K562 (cell line): ENCODE data around the gene KCNN3. TPM values are rescaled to one million over a fixed set of nuclear protein-coding genes. Genes with fewer than 3 reads are reported as not detected.

Source experiments
- ATAC-seq: fragments of 200-7000 bp; cut with Tn5 transposase; 3 replicates; pipeline ENCODE4 v1.9.1; 2020; ENCODE audit warnings: moderate library complexity
- BruUV-seq: library from RNA; stranded (reverse); fragments of 400-500 nt; replicated peaks from 2 replicates; lab custom pipeline; 2021; lab: Mats Ljungman, UMichigan
- CTCF ChIA-PET: fragments of 300-600 bp; formaldehyde crosslinking; extraction: SDS; loops from one replicate; lab custom pipeline; 2021; ENCODE audit warnings: low intra/inter-chr PET ratio; lab: Yijun Ruan, JAX
- POLR2A ChIA-PET: fragments of 300-600, 350-650 bp; sonication (Branson Sonifier 250); formaldehyde crosslinking; extraction: SDS; loops from one replicate; lab custom pipeline; 2021; ENCODE audit warnings: antibody characterized with exemption, inconsistent platforms; lab: Yijun Ruan, JAX
- DNase-seq, 4 experiments: peaks; one replicate each; pipeline versions ENCODE4 v3.0.0 to v3.0.0-alpha.2; 2011 to 2018; ENCODE audit warnings: low spot score in 3 of 4, mixed read lengths in 3 of 4; ENCODE audit errors: extremely low read depth in 1 of 4
- FAIRE-seq: peaks from 2 replicates; lab custom pipeline; 2011; peaks lifted over from hg19 to GRCh38; lab: Jason Lieb, UNC
- H2AFZ ChIP-seq: 2 replicates; pipeline ENCODE4 v1.6.0; 2011; ENCODE audit warnings: low read depth, low read length, control low read depth, inconsistent platforms
- H3K27ac ChIP-seq: fragments of 200-600 bp; 3 replicates; pipeline ENCODE4 v1.8.0; 2011; ENCODE audit warnings: low read depth, mild to moderate bottlenecking, control low read depth, inconsistent platforms, low read length, moderate library complexity, mixed read lengths; ENCODE audit errors: extremely low read depth
- H3K27me3 ChIP-seq, 2 experiments: fragments of 300-600 bp in 1 of 2; 2 replicates in 1 of 2; 3 replicates in 1 of 2; pipeline versions ENCODE4 v1.6.0 to v1.8.0; 2011; ENCODE audit warnings: inconsistent platforms in 2 of 2, low read length in 2 of 2, mild to moderate bottlenecking in 1 of 2, mixed read lengths in 1 of 2, moderate library complexity in 1 of 2; ENCODE audit not compliant: control insufficient read depth in 2 of 2, insufficient read depth in 2 of 2
- H3K36me3 ChIP-seq: fragments of 300-600 bp; 3 replicates; pipeline ENCODE4 v1.8.0; 2011; ENCODE audit warnings: mild to moderate bottlenecking, low read length, inconsistent platforms; ENCODE audit not compliant: control insufficient read depth, insufficient read depth
- H3K4me1 ChIP-seq, 2 experiments: fragments of 200-600 bp in 1 of 2; replicated peaks in 1 of 2; 2 replicates in 1 of 2; 3 replicates in 1 of 2; pipeline versions ENCODE4 v1.5.1 to v1.8.0; 2011; ENCODE audit warnings: inconsistent platforms in 2 of 2, low read length in 2 of 2, mild to moderate bottlenecking in 1 of 2, mixed read lengths in 1 of 2, moderate library complexity in 1 of 2; ENCODE audit not compliant: control insufficient read depth in 2 of 2, insufficient read depth in 2 of 2
- H3K4me2 ChIP-seq: 2 replicates; pipeline ENCODE4 v1.6.1; 2011; ENCODE audit warnings: low read length, control low read depth, inconsistent platforms, mixed read lengths; ENCODE audit not compliant: insufficient read depth
- H3K4me3 ChIP-seq: fragments of 200-600 bp; sonication (generic), shearing (Covaris generic); 2 replicates; pipeline ENCODE4 v1.5.1; 2016; ENCODE audit warnings: control low read depth, inconsistent platforms
- H3K79me2 ChIP-seq: fragments of 200-600 bp; 3 replicates; pipeline ENCODE4 v1.8.0; 2011; ENCODE audit warnings: low read length, inconsistent platforms; ENCODE audit not compliant: control insufficient read depth, insufficient read depth
- H3K9ac ChIP-seq, 2 experiments: 2 replicates each; pipeline versions ENCODE4 v1.6.0 to v1.6.1; 2011; ENCODE audit warnings: low read depth in 2 of 2, low read length in 2 of 2, control low read depth in 1 of 2, inconsistent platforms in 1 of 2, mild to moderate bottlenecking in 1 of 2, mixed read lengths in 1 of 2; ENCODE audit not compliant: insufficient read depth in 1 of 2
- H3K9me1 ChIP-seq: one replicate; pipeline ENCODE4 v1.6.0; 2011; ENCODE audit warnings: inconsistent platforms, mild to moderate bottlenecking, low read length, moderate library complexity; ENCODE audit not compliant: control insufficient read depth, insufficient read depth
- H3K9me3 ChIP-seq: replicated peaks from 2 replicates; pipeline ENCODE4 v1.5.1; 2011; ENCODE audit warnings: low read depth, low read length, inconsistent platforms; ENCODE audit not compliant: control insufficient read depth, insufficient read depth
- H4K20me1 ChIP-seq: replicated peaks from 2 replicates; pipeline ENCODE4 v1.6.1; 2011; ENCODE audit warnings: low read length, inconsistent platforms, mixed read lengths; ENCODE audit not compliant: control insufficient read depth, insufficient read depth
- BRD9 ChIP-seq: fragments of 450-650 bp; IDR thresholded peaks from 2 replicates; pipeline ENCODE4 v1.6.1; 2018; ENCODE audit warnings: low read depth; ENCODE audit not compliant: partially characterized antibody
- RFX1 ChIP-seq: fragments of 450-650 bp; IDR thresholded peaks from 2 replicates; pipeline ENCODE4 v1.6.1; 2016; ENCODE audit warnings: mild to moderate bottlenecking, moderate library complexity
- RHOXF2B ChIP-seq: fragments of 250-450 bp; sonication (Bioruptor Pico); conservative IDR thresholded peaks from 2 replicates; pipeline ENCODE4 v1.5.1; 2021
- ZEB2 ChIP-seq: fragments of 450-650 bp; IDR thresholded peaks from 2 replicates; pipeline ENCODE4 v1.6.1; 2016
- ZNF79 ChIP-seq: fragments of 250-450 bp; sonication (Bioruptor Pico); IDR thresholded peaks from 2 replicates; pipeline ENCODE4 v1.4.0; 2020; ENCODE audit warnings: low read depth, mild to moderate bottlenecking, moderate library complexity
- WGBS: fragments of 100-300 bp; shearing (Covaris generic); methylation state at CpG from one replicate; pipeline ENCODE4 v1.1.6; 2016; ENCODE audit warnings: low coverage, mixed read lengths; ENCODE audit not compliant: insufficient coverage; ENCODE audit errors: missing lambda C conversion rate; 5-methylcytosine and 5-hydroxymethylcytosine counted together
- in situ Hi-C: fragments of 300-500 bp; cut with MboI; formaldehyde crosslinking; loops from 4 replicates; pipeline ENCODE4 v1.15.0; 2018; ENCODE audit warnings: inconsistent platforms, mixed read lengths
- intact Hi-C: fragments of 100-400 bp; cut with micrococcal nuclease; formaldehyde crosslinking; loops from 2 replicates; pipeline ENCODE4 v1.14.2; 2022
- polyA plus RNA-seq, 8 experiments: library from polyadenylated mRNA; depleted of rRNA in 4 of 8; stranded (reverse) in 5 of 8; unstranded in 3 of 8; fragments of >200 nt; fragmentation: Nextera tagmentation in 2 of 8; fragmentation: Illumina TruSeq in 1 of 8; extraction: Ambion mirVana in 2 of 8; extraction: Trizol in 1 of 8; gene quantifications; 2 replicates each; pipeline versions ENCODE4 v1.2.1 to v1.2.3, GENCODE V29; 2011 to 2014; ENCODE audit warnings: inconsistent platforms in 1 of 8, missing spikeins in 1 of 8
- total RNA-seq, 7 experiments: library from RNA; depleted of rRNA in 6 of 7; stranded (reverse); fragments of >200 nt in 6 of 7; fragmentation: Illumina TruSeq in 2 of 7; extraction: Trizol in 2 of 7; gene quantifications; 2 replicates each; pipeline versions ENCODE4 v1.2.1 to v1.2.3, GENCODE V29; 2011 to 2021; ENCODE audit warnings: low replicate concordance in 1 of 7

Gene KCNN3
- total and polyA plus RNA-seq, 9 of the 15 experiments (the other 6 are each of a cell fraction or from before 2014, with no cell fraction given), result 0.02 to 0.03 TPM; not detected in 7

DNA sequence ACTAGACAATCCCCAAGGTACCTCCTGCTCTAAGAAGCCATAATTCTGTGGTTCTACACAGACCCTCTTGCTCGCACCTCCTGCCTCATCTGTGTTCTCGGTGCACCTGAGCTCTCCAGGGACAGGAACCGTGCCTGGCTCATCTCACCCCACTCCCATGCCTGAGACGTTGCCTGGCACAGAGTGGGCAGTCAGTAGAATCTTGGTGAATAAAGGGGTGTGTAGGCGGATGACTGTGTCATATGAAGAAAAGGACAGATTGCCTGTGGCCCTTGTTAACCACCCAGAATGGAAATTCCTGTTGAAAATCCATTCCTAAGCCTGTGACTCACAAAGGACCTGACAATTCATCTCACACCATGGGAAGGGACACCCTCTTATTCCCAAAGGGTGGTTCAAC, 92.9 kb downstream of the KCNN3 start:
- H3K79me2 ChIP-seq, result no peaks in the 10 kb centered on the region
- TF ChIP-seq RHOXF2B (CRISPR knock-in tag) (no peak), ZEB2 (no peak), BRD9 (no peak), ZNF79 (CRISPR knock-in tag) (no peak), RFX1 (no peak)
- TF ChIP-seq, all 486 proteins: peak for 0
- DNase-seq (no peak), ATAC-seq (no peak), FAIRE-seq (no peak)
- POLR2A ChIA-PET, result interaction anchor here (0.6 kb wide), 1 partner anchor 44 kb away, joined by 3 read pairs; no protein-coding TSS in a partner anchor
- Histone ChIP-seq H3K9me3 (no peaks in the 10 kb centered on the region), H2AFZ (no peak overlapping the region), H3K27me3 (peaks cover 44 to 87% of the 10 kb centered on the region in 2 experiments; a peak in 4 of 5 replicates), H3K4me3 (no peak overlapping the region), H3K9ac (no peak overlapping the region), H3K9me1 (no peaks in the 10 kb centered on the region), H3K27ac (no peak overlapping the region), H3K4me2 (no peak overlapping the region), H3K36me3 (no peaks in the 10 kb centered on the region), H4K20me1 (no peaks in the 10 kb centered on the region), H3K4me1 (peaks cover 0 to 2% of the 10 kb centered on the region in 2 experiments; a peak in 1 of 5 replicates)
- BruUV-seq, result no TSS peak
- CTCF ChIA-PET, result no interaction called here
- intact Hi-C loops (no loop called here), in situ Hi-C loops (no loop called here)
- 0% methylated on average over 5 of the region's 5 CpGs for WGBS
